GM12892 (cell line): ENCODE data around the gene NYAP1.

Experiments used
- POLR2A ChIP-seq: IDR thresholded peaks from 2 replicates; pipeline ENCODE4 v1.6.1; 2011; ENCODE audit warnings: low read depth, low read length, control low read depth
- POLR2AphosphoS5 ChIP-seq: IDR thresholded peaks from 2 replicates; pipeline ENCODE4 v1.6.1; 2011; ENCODE audit warnings: low read depth, low read length, control low read depth

- TF ChIP-seq POLR2AphosphoS5 (no peak), POLR2A (no peak)
Observed at GRCh38 chr7:100438172-100438571, 45.6 kb upstream of the NYAP1 start.
